ENCODE results near the gene CYB561D1. TPM values are rescaled to one million over a fixed set of nuclear protein-coding genes. Genes with fewer than 3 reads are reported as not detected.
"Not testable (repeated sequence)": the region's sequence is repeated elsewhere in the genome, so short reads cannot be mapped to it uniquely, and the experiment has no call there.

Gene CYB561D1
- total RNA-seq, 1 donor from 2014 or later = 10.2 TPM

GRCh38 chr1:109468061-109468460, 25.8 kb upstream of the CYB561D1 start:
- Mint-ChIP-seq H3K27ac (ENCODE audit: unreplicated experiment) (no peak overlapping the region), H3K27me3 (ENCODE audit: unreplicated experiment) (peaks cover 86% of the 10 kb centered on the region), H3K4me1 (ENCODE audit: unreplicated experiment) (peaks cover 4% of the 10 kb centered on the region), H3K36me3 (ENCODE audit: unreplicated experiment) (no peaks in the 10 kb centered on the region), H3K9me3 (ENCODE audit: unreplicated experiment) (no peaks in the 10 kb centered on the region), H3K4me3 (ENCODE audit: unreplicated experiment) (no peak overlapping the region)
- no peak for TF ChIP-seq CTCF (IDR thresholded peaks at IDR 0.05)
- no peak for DNase-seq (ENCODE audit: extremely low spot score, unreplicated experiment)

GRCh38 chr1:109468903-109469302, 25.0 kb upstream of the CYB561D1 start:
- no peaks in the 10 kb centered on the region for H3K36me3 Mint-ChIP-seq (ENCODE audit: unreplicated experiment)
- H3K4me1 Mint-ChIP-seq (ENCODE audit: unreplicated experiment) = peaks cover 4% of the 10 kb centered on the region

GRCh38 chr1:109470245-109470644, 23.6 kb upstream of the CYB561D1 start:
- no peak for TF ChIP-seq CTCF (IDR thresholded peaks at IDR 0.05)
- Mint-ChIP-seq H3K27ac (ENCODE audit: unreplicated experiment) (no peak overlapping the region), H3K4me3 (ENCODE audit: unreplicated experiment) (no peak overlapping the region), H3K27me3 (ENCODE audit: unreplicated experiment) (peaks cover 82% of the 10 kb centered on the region), H3K4me1 (ENCODE audit: unreplicated experiment) (peaks cover 4% of the 10 kb centered on the region), H3K9me3 (ENCODE audit: unreplicated experiment) (no peaks in the 10 kb centered on the region), H3K36me3 (ENCODE audit: unreplicated experiment) (no peaks in the 10 kb centered on the region)
- DNase-seq (ENCODE audit: extremely low spot score, unreplicated experiment) = peak; percentile 42

More at GRCh38 chr1:109468903-109469302, 25.0 kb upstream of the CYB561D1 start:
- Mint-ChIP-seq H3K4me3 (ENCODE audit: unreplicated experiment) (no peak overlapping the region), H3K27me3 (ENCODE audit: unreplicated experiment) (peaks cover 85% of the 10 kb centered on the region), H3K9me3 (ENCODE audit: unreplicated experiment) (no peaks in the 10 kb centered on the region), H3K27ac (ENCODE audit: unreplicated experiment) (no peak overlapping the region)
- no peak for TF ChIP-seq CTCF (IDR thresholded peaks at IDR 0.05)
- no peak for DNase-seq (ENCODE audit: extremely low spot score, unreplicated experiment)

- TF ChIP-seq CTCF (IDR thresholded peaks at IDR 0.05) = no peak
- no peak for DNase-seq (ENCODE audit: extremely low spot score, unreplicated experiment)
- H3K4me1 Mint-ChIP-seq (ENCODE audit: unreplicated experiment) = no peaks in the 10 kb centered on the region
- H3K27me3 Mint-ChIP-seq (ENCODE audit: unreplicated experiment) = peaks cover 81% of the 10 kb centered on the region
- no peak overlapping the region for H3K4me3 Mint-ChIP-seq (ENCODE audit: unreplicated experiment)
- no peaks in the 10 kb centered on the region for H3K9me3 Mint-ChIP-seq (ENCODE audit: unreplicated experiment)
- H3K36me3 Mint-ChIP-seq (ENCODE audit: unreplicated experiment) = no peaks in the 10 kb centered on the region
- no peak overlapping the region for H3K27ac Mint-ChIP-seq (ENCODE audit: unreplicated experiment)
Observed at GRCh38 chr1:109472779-109473178, 21.1 kb upstream of the CYB561D1 start.

GRCh38 chr1:109473284-109474057, 20.4 kb upstream of the CYB561D1 start:
- H3K27ac Mint-ChIP-seq (ENCODE audit: unreplicated experiment); H3K36me3 Mint-ChIP-seq (ENCODE audit: unreplicated experiment): not testable (repeated sequence)
- H3K27me3 Mint-ChIP-seq (ENCODE audit: unreplicated experiment) = peaks cover 78% of the 10 kb centered on the region

More at GRCh38 chr1:109473284-109474057, 20.4 kb upstream of the CYB561D1 start:
- not testable (repeated sequence) for H3K4me1 Mint-ChIP-seq (ENCODE audit: unreplicated experiment); H3K9me3 Mint-ChIP-seq (ENCODE audit: unreplicated experiment); H3K4me3 Mint-ChIP-seq (ENCODE audit: unreplicated experiment); DNase-seq (ENCODE audit: extremely low spot score, unreplicated experiment)
